HEK293 (cell line): ENCODE measurements around the gene CFAP221.

Experiments
- CTCF ChIA-PET: fragments of 350-600 bp; formaldehyde crosslinking; extraction: SDS; loops from one replicate; lab custom pipeline; 2021; ENCODE audit warnings: antibody characterized with exemption; lab: Yijun Ruan, JAX
- POLR2A ChIA-PET: fragments of 300-600 bp; formaldehyde crosslinking; extraction: SDS; loops from one replicate; lab custom pipeline; 2020; ENCODE audit warnings: antibody characterized with exemption, inconsistent platforms; lab: Yijun Ruan, JAX
- H3K27ac ChIP-seq: fragments of 200-500 bp; sonication (Bioruptor generic); 2 replicates; pipeline ENCODE4 v1.5.1; 2014; ENCODE audit warnings: low read depth, low read length, control low read depth, inconsistent platforms; ENCODE audit errors: extremely low read depth
- H3K36me3 ChIP-seq, 2 experiments: fragments of 200-500 bp in 1 of 2; sonication (Bioruptor generic) in 1 of 2; 1 replicate in 1 of 2; 2 replicates in 1 of 2; pipeline ENCODE4 v1.5.1; 2014 to 2017; ENCODE audit warnings: inconsistent platforms in 2 of 2, low read length in 2 of 2; ENCODE audit not compliant: control insufficient read depth in 2 of 2, insufficient read depth in 1 of 2
- H3K4me1 ChIP-seq: fragments of 200-500 bp; sonication (Bioruptor generic); 2 replicates; pipeline ENCODE4 v1.5.1; 2014; ENCODE audit warnings: mild to moderate bottlenecking, low read length, inconsistent platforms; ENCODE audit not compliant: control insufficient read depth, insufficient read depth
- H3K4me3 ChIP-seq: 2 replicates; pipeline ENCODE4 v1.5.1; 2011; ENCODE audit warnings: low read depth, mild to moderate bottlenecking, control low read depth, low read length, moderate library complexity
- H3K9me3 ChIP-seq: fragments of 200-500 bp; sonication (Bioruptor generic); 2 replicates; pipeline ENCODE4 v1.5.1; 2014; ENCODE audit warnings: low read depth, low read length, inconsistent platforms; ENCODE audit not compliant: control insufficient read depth, insufficient read depth
- GFI1B ChIP-seq: fragments of 450-650 bp; formaldehyde crosslinking; IDR thresholded peaks from 2 replicates; pipeline ENCODE4 v1.5.1; 2016; ENCODE audit warnings: missing biosample characterization, missing genetic modification characterization
- KLF17 ChIP-seq: fragments of 450-650 bp; formaldehyde crosslinking; IDR thresholded peaks from 2 replicates; pipeline ENCODE4 v1.5.1; 2016; ENCODE audit warnings: missing biosample characterization, missing genetic modification characterization
- KLF7 ChIP-seq: fragments of 450-650 bp; formaldehyde crosslinking; IDR thresholded peaks from 2 replicates; pipeline ENCODE4 v1.5.1; 2016; ENCODE audit warnings: missing biosample characterization, missing genetic modification characterization, borderline replicate concordance
- PRDM10 ChIP-seq: fragments of 450-650 bp; formaldehyde crosslinking; IDR thresholded peaks from 2 replicates; pipeline ENCODE4 v1.5.1; 2016; ENCODE audit warnings: missing biosample characterization, missing genetic modification characterization
- REST ChIP-seq: fragments of 450-650 bp; formaldehyde crosslinking; IDR thresholded peaks from 2 replicates; pipeline ENCODE4 v1.5.1; 2016; ENCODE audit warnings: missing biosample characterization, missing genetic modification characterization
- ZBTB10 ChIP-seq: fragments of 450-650 bp; formaldehyde crosslinking; IDR thresholded peaks from 2 replicates; pipeline ENCODE4 v1.5.1; 2016; ENCODE audit warnings: missing biosample characterization, missing genetic modification characterization
- ZBTB17 ChIP-seq: fragments of 450-650 bp; formaldehyde crosslinking; IDR thresholded peaks from 2 replicates; pipeline ENCODE4 v1.5.1; 2016; ENCODE audit warnings: missing biosample characterization, missing genetic modification characterization
- ZBTB7A ChIP-seq: fragments of 450-650 bp; formaldehyde crosslinking; IDR thresholded peaks from 2 replicates; pipeline ENCODE4 v1.5.1; 2016; ENCODE audit warnings: low read depth, missing biosample characterization, missing genetic modification characterization
- ZBTB8A ChIP-seq: fragments of 450-650 bp; formaldehyde crosslinking; IDR thresholded peaks from 2 replicates; pipeline ENCODE4 v1.5.1; 2016; ENCODE audit warnings: missing biosample characterization, missing genetic modification characterization
- ZFP37 ChIP-seq: fragments of 450-650 bp; formaldehyde crosslinking; IDR thresholded peaks from 2 replicates; pipeline ENCODE4 v1.5.1; 2016; ENCODE audit warnings: missing biosample characterization, missing genetic modification characterization
- ZFP41 ChIP-seq: fragments of 450-650 bp; formaldehyde crosslinking; IDR thresholded peaks from 2 replicates; pipeline ENCODE4 v1.5.1; 2016; ENCODE audit warnings: missing biosample characterization, missing genetic modification characterization, borderline replicate concordance
- ZIC2 ChIP-seq: fragments of 450-650 bp; formaldehyde crosslinking; IDR thresholded peaks from 2 replicates; pipeline ENCODE4 v1.5.1; 2016; ENCODE audit warnings: missing biosample characterization, missing genetic modification characterization
- ZNF121 ChIP-seq: fragments of 450-650 bp; formaldehyde crosslinking; IDR thresholded peaks from 2 replicates; pipeline ENCODE4 v1.5.1; 2016; ENCODE audit warnings: missing biosample characterization, missing genetic modification characterization
- ZNF157 ChIP-seq: fragments of 450-650 bp; formaldehyde crosslinking; IDR thresholded peaks from 2 replicates; pipeline ENCODE4 v1.5.1; 2016; ENCODE audit warnings: missing biosample characterization, missing genetic modification characterization
- ZNF214 ChIP-seq: fragments of 450-650 bp; formaldehyde crosslinking; IDR thresholded peaks from 2 replicates; pipeline ENCODE4 v1.5.1; 2017; ENCODE audit warnings: missing biosample characterization, mild to moderate bottlenecking, missing genetic modification characterization, borderline replicate concordance
- ZNF274 ChIP-seq, 2 experiments: fragments of 200-500 bp in 1 of 2; fragments of 450-650 bp in 1 of 2; sonication (Bioruptor generic) in 1 of 2; formaldehyde crosslinking in 1 of 2; IDR thresholded peaks; 2 replicates each; pipeline versions ENCODE4 v1.5.1 to v1.6.1; 2014 to 2016; ENCODE audit warnings: borderline replicate concordance in 1 of 2, inconsistent platforms in 1 of 2, low read length in 1 of 2, missing biosample characterization in 1 of 2, missing genetic modification characterization in 1 of 2
- ZNF311 ChIP-seq: fragments of 450-650 bp; formaldehyde crosslinking; IDR thresholded peaks from 2 replicates; pipeline ENCODE4 v1.5.1; 2017; ENCODE audit warnings: missing biosample characterization, missing genetic modification characterization, borderline replicate concordance
- ZNF335 ChIP-seq: fragments of 450-650 bp; formaldehyde crosslinking; conservative IDR thresholded peaks from 2 replicates; pipeline ENCODE4 v1.5.1; 2016; ENCODE audit warnings: missing biosample characterization, missing genetic modification characterization
- ZNF37A ChIP-seq: fragments of 450-650 bp; IDR thresholded peaks from 2 replicates; pipeline ENCODE4 v1.5.1; 2018; ENCODE audit warnings: missing biosample characterization, missing genetic modification characterization
- ZNF48 ChIP-seq: fragments of 450-650 bp; formaldehyde crosslinking; IDR thresholded peaks from 2 replicates; pipeline ENCODE4 v1.5.1; 2016; ENCODE audit warnings: missing biosample characterization, missing genetic modification characterization
- ZNF544 ChIP-seq: fragments of 450-650 bp; formaldehyde crosslinking; IDR thresholded peaks from 2 replicates; pipeline ENCODE4 v1.5.0; 2017; ENCODE audit warnings: missing biosample characterization, missing genetic modification characterization
- ZNF600 ChIP-seq: fragments of 450-650 bp; formaldehyde crosslinking; IDR thresholded peaks from 2 replicates; pipeline ENCODE4 v1.5.1; 2016; ENCODE audit warnings: missing biosample characterization, missing genetic modification characterization
- ZNF670 ChIP-seq: fragments of 450-650 bp; formaldehyde crosslinking; IDR thresholded peaks from 2 replicates; pipeline ENCODE4 v1.5.1; 2016; ENCODE audit warnings: missing biosample characterization, missing genetic modification characterization, low read depth
- ZNF701 ChIP-seq: fragments of 450-650 bp; formaldehyde crosslinking; IDR thresholded peaks from 2 replicates; pipeline ENCODE4 v1.5.1; 2016; ENCODE audit warnings: missing biosample characterization, missing genetic modification characterization
- ZNF768 ChIP-seq: fragments of 450-650 bp; formaldehyde crosslinking; IDR thresholded peaks from 2 replicates; pipeline ENCODE4 v1.5.1; 2018; ENCODE audit warnings: missing biosample characterization, mild to moderate bottlenecking, missing genetic modification characterization

The CFAP221 gene

GRCh38 chr2:119683713-119684443, 139.6 kb downstream of the CFAP221 start (continued):
- 0 out of 2 replicates have a peak, but pooled peaks have one; percentile 2 for TF ChIP-seq PRDM10 (tag by site-specific recombination)
- TF ChIP-seq ZNF311 (tag by site-specific recombination) = no peak
- peak; percentile 18; the same call in 1 of the 2 replicates for TF ChIP-seq ZIC2 (tag by site-specific recombination)
- 0 out of 2 replicates have a peak, but pooled peaks have one; percentile 1 for TF ChIP-seq ZNF335 (tag by site-specific recombination)
- peak; percentile 86 for TF ChIP-seq ZNF600 (tag by site-specific recombination)
- TF ChIP-seq ZNF670 (tag by site-specific recombination) = no peak
- no peak for TF ChIP-seq ZNF48 (tag by site-specific recombination)
- TF ChIP-seq ZNF37A (tag by site-specific recombination) = no peak
- TF ChIP-seq ZBTB10 (tag by site-specific recombination) = no peak
- TF ChIP-seq ZFP37 (tag by site-specific recombination) = no peak
- TF ChIP-seq ZNF544 (tag by site-specific recombination) = no peak
- 0 out of 2 replicates have a peak, but pooled peaks have one; percentile 53 for TF ChIP-seq ZBTB17 (tag by site-specific recombination)
- no peak for TF ChIP-seq ZNF274 (IDR thresholded peaks at IDR 0.05; ENCODE audit: low read length)
- TF ChIP-seq ZNF274 (tag by site-specific recombination; IDR thresholded peaks at IDR 0.05; ENCODE audit: borderline replicate concordance) = no peak
- 0 out of 2 replicates have a peak, but pooled peaks have one; percentile 24 for TF ChIP-seq KLF17 (tag by site-specific recombination)

GRCh38 chr2:119684518-119684917, 140.3 kb downstream of the CFAP221 start:
- Histone ChIP-seq H3K27ac (no peak overlapping the region), H3K36me3 (peaks cover 3 to 25% of the 10 kb centered on the region in 2 experiments; a peak in 2 of 3 replicates), H3K9me3 (no peaks in the 10 kb centered on the region), H3K4me3 (no peak overlapping the region), H3K4me1 (peaks cover 4% of the 10 kb centered on the region)
- ChIA-PET POLR2A (interaction anchor here (0.7 kb wide), 1 partner anchor 78 kb away, joined by 3 read pairs; no protein-coding TSS in a partner anchor), CTCF (interaction anchor here (0.7 to 1.9 kb wide), 4 partner anchors 13 to 492 kb away, joined by 3 to 5 read pairs (median 4); no protein-coding TSS in a partner anchor)
- TF ChIP-seq ZNF157 (no peak), ZBTB8A (no peak), ZNF701 (no peak), KLF7 (tag by site-specific recombination) (no peak), ZBTB7A (tag by site-specific recombination) (no peak), REST (tag by site-specific recombination) (no peak), ZNF121 (tag by site-specific recombination) (no peak), ZNF768 (tag by site-specific recombination) (no peak), ZNF670 (tag by site-specific recombination) (no peak), ZFP41 (tag by site-specific recombination) (no peak), GFI1B (tag by site-specific recombination) (no peak), ZNF214 (tag by site-specific recombination) (no peak)
